Neuronal stem cell (in vitro differentiated cells): ENCODE data around the gene TAS2R41.

Experiments used
- DNase-seq: peaks from one replicate; pipeline ENCODE4 v3.0.0-alpha.2; 2013; ENCODE audit warnings: low spot score
- H2AFZ ChIP-seq: one replicate; pipeline ENCODE4 v1.6.1; 2013; ENCODE audit warnings: mild to moderate bottlenecking, low read length, inconsistent platforms
- H2AK5ac ChIP-seq: 2 replicates; pipeline ENCODE4 v1.6.1; 2013; ENCODE audit warnings: low read depth, mild to moderate bottlenecking, inconsistent platforms, low read length, moderate library complexity, mixed read lengths
- H2BK120ac ChIP-seq: 2 replicates; pipeline ENCODE4 v1.6.1; 2013; ENCODE audit warnings: low read depth, mild to moderate bottlenecking, inconsistent platforms, low read length, moderate library complexity, mixed read lengths
- H2BK12ac ChIP-seq: one replicate; pipeline ENCODE4 v1.6.1; 2013; ENCODE audit warnings: low read length, inconsistent platforms
- H2BK15ac ChIP-seq: 2 replicates; pipeline ENCODE4 v1.6.1; 2013; ENCODE audit warnings: mild to moderate bottlenecking, low read length, inconsistent platforms, mixed read lengths
- H2BK5ac ChIP-seq: one replicate; pipeline ENCODE4 v1.6.1; 2013; ENCODE audit warnings: inconsistent platforms, mild to moderate bottlenecking, low read length, moderate library complexity
- H3K14ac ChIP-seq: one replicate; pipeline ENCODE4 v1.6.1; 2013; ENCODE audit warnings: low read length, inconsistent platforms
- H3K18ac ChIP-seq: 2 replicates; pipeline ENCODE4 v1.6.1; 2013; ENCODE audit warnings: low read length, inconsistent platforms
- H3K23ac ChIP-seq: 2 replicates; pipeline ENCODE4 v1.6.1; 2013; ENCODE audit warnings: low read depth, mild to moderate bottlenecking, mixed read lengths, low read length, inconsistent platforms; ENCODE audit not compliant: poor library complexity
- H3K27ac ChIP-seq: replicated peaks from 3 replicates; pipeline ENCODE4 v1.5.1; 2013; ENCODE audit warnings: low read length, inconsistent platforms
- H3K27me3 ChIP-seq, 3 experiments: 2 replicates each; pipeline ENCODE4 v1.6.1; 2013; ENCODE audit warnings: low read length in 3 of 3, mild to moderate bottlenecking in 2 of 3, inconsistent platforms in 1 of 3, low read depth in 1 of 3, mixed read lengths in 1 of 3, moderate library complexity in 1 of 3; ENCODE audit not compliant: control insufficient read depth in 3 of 3, insufficient read depth in 3 of 3
- H3K36me3 ChIP-seq, 2 donors: replicated peaks in 1 of 2; 2 replicates each; pipeline ENCODE4 v1.6.1; 2013; ENCODE audit warnings: low read length in 2 of 2; ENCODE audit not compliant: control insufficient read depth in 2 of 2, insufficient read depth in 2 of 2
- H3K4ac ChIP-seq: 2 replicates; pipeline ENCODE4 v1.6.1; 2013; ENCODE audit warnings: inconsistent platforms, mild to moderate bottlenecking, low read length, moderate library complexity
- H3K4me1 ChIP-seq, 2 donors: 1 replicate in 1 of 2; 2 replicates in 1 of 2; pipeline ENCODE4 v1.6.1; 2013; ENCODE audit warnings: low read length in 2 of 2, low read depth in 1 of 2; ENCODE audit not compliant: control insufficient read depth in 2 of 2, insufficient read depth in 1 of 2
- H3K4me2 ChIP-seq: one replicate; pipeline ENCODE4 v1.6.1; 2013; ENCODE audit warnings: mild to moderate bottlenecking, low read length, inconsistent platforms; ENCODE audit not compliant: insufficient read depth, poor library complexity, severe bottlenecking
- H3K4me3 ChIP-seq, 2 donors: 2 replicates each; pipeline ENCODE4 v1.5.1; 2013; ENCODE audit warnings: low read length in 2 of 2, mild to moderate bottlenecking in 2 of 2, inconsistent platforms in 1 of 2, moderate library complexity in 1 of 2
- H3K79me1 ChIP-seq: one replicate; pipeline ENCODE4 v1.6.1; 2013; ENCODE audit warnings: low read depth, mild to moderate bottlenecking, inconsistent platforms, low read length, moderate library complexity
- H3K9ac ChIP-seq: one replicate; pipeline ENCODE4 v1.6.1; 2013; ENCODE audit warnings: mild to moderate bottlenecking, low read depth, low read length, inconsistent platforms; ENCODE audit not compliant: poor library complexity
- H3K9me3 ChIP-seq, 2 donors: replicated peaks in 1 of 2; 2 replicates each; pipeline versions ENCODE3 to v1.6.1; 2013; ENCODE audit warnings: low read length in 2 of 2, mild to moderate bottlenecking in 2 of 2, inconsistent platforms in 1 of 2, low read depth in 1 of 2, mixed read lengths in 1 of 2, moderate library complexity in 1 of 2; ENCODE audit not compliant: control insufficient read depth in 2 of 2, insufficient read depth in 1 of 2
- H4K8ac ChIP-seq: one replicate; pipeline ENCODE4 v1.6.1; 2013; ENCODE audit warnings: low read depth, mild to moderate bottlenecking, inconsistent platforms, low read length, moderate library complexity
- H4K91ac ChIP-seq: one replicate; pipeline ENCODE4 v1.6.1; 2013; ENCODE audit warnings: low read length, low read depth, mild to moderate bottlenecking, inconsistent platforms; ENCODE audit not compliant: poor library complexity
- WGBS, 2 donors: extraction: QIAGEN DNeasy Blood & Tissue Kit; methylation state at CpG; one replicate each; pipeline ENCODE4 v1.1.7; 2013; ENCODE audit warnings: missing lambda C conversion rate in 2 of 2, mixed read lengths in 1 of 2; ENCODE audit not compliant: insufficient read length in 2 of 2, insufficient replicate concordance in 1 of 2; ENCODE audit errors: extremely low coverage in 2 of 2; 5-methylcytosine and 5-hydroxymethylcytosine counted together

The TAS2R41 gene

GRCh38 chr7:143480501-143480900 is 2.8 kb downstream of the TAS2R41 start:
- Histone ChIP-seq H3K23ac (no peak overlapping the region), H3K27me3 (no peaks in the 10 kb centered on the region), H2BK5ac (no peak overlapping the region), H2AK5ac (no peak overlapping the region), H3K4ac (no peak overlapping the region), H2AFZ (no peak overlapping the region), H3K14ac (no peak overlapping the region), H2BK120ac (no peak overlapping the region), H4K91ac (no peak overlapping the region), H4K8ac (no peak overlapping the region), H3K36me3 (no peaks in the 10 kb centered on the region), H3K4me3 (no peak overlapping the region), H2BK12ac (no peak overlapping the region), H2BK15ac (no peak overlapping the region), H3K18ac (no peak overlapping the region), H3K9me3 (no peaks in the 10 kb centered on the region), H3K79me1 (no peaks in the 10 kb centered on the region), H3K4me1 (no peaks in the 10 kb centered on the region), H3K27ac (no peak overlapping the region), H3K9ac (no peak overlapping the region), H3K4me2 (no peak overlapping the region)
- no peak for DNase-seq

- H3K23ac ChIP-seq = no peak overlapping the region
Measured at GRCh38 chr7:143484119-143484518, 6.4 kb downstream of the TAS2R41 start.

GRCh38 chr7:143485094-143485493 is 7.4 kb downstream of the TAS2R41 start:
- Histone ChIP-seq H3K36me3 (no peaks in the 10 kb centered on the region), H3K4me1 (no peaks in the 10 kb centered on the region), H3K9ac (no peak overlapping the region), H2AFZ (no peak overlapping the region), H2AK5ac (no peak overlapping the region), H3K9me3 (no peaks in the 10 kb centered on the region), H2BK15ac (no peak overlapping the region), H2BK12ac (no peak overlapping the region), H2BK5ac (no peak overlapping the region), H2BK120ac (no peak overlapping the region), H3K4me3 (no peak overlapping the region), H3K4ac (no peak overlapping the region), H3K18ac (no peak overlapping the region), H3K27ac (no peak overlapping the region), H4K8ac (no peak overlapping the region), H3K79me1 (no peaks in the 10 kb centered on the region), H3K4me2 (no peak overlapping the region), H3K23ac (no peak overlapping the region), H3K14ac (no peak overlapping the region), H3K27me3 (no peaks in the 10 kb centered on the region), H4K91ac (no peak overlapping the region)
- no peak for DNase-seq

More at GRCh38 chr7:143484119-143484518, 6.4 kb downstream of the TAS2R41 start:
- no peak overlapping the region for H2BK120ac ChIP-seq
- no peak for DNase-seq
- no peaks in the 10 kb centered on the region for H3K4me1 ChIP-seq
- no peak overlapping the region for H2BK12ac ChIP-seq
- WGBS, 2 donors = no CpG with 5 or more reads among the region's 3 CpGs
- H3K79me1 ChIP-seq = no peaks in the 10 kb centered on the region
- no peak overlapping the region for H2BK5ac ChIP-seq
- H3K4me2 ChIP-seq = no peak overlapping the region
- no peak overlapping the region for H3K18ac ChIP-seq
- no peak overlapping the region for H3K9ac ChIP-seq
- no peak overlapping the region for H4K91ac ChIP-seq
- no peak overlapping the region for H2BK15ac ChIP-seq
- H3K27me3 ChIP-seq = no peaks in the 10 kb centered on the region
- no peak overlapping the region for H3K4ac ChIP-seq
- no peak overlapping the region for H2AFZ ChIP-seq
- no peaks in the 10 kb centered on the region for H3K9me3 ChIP-seq
- no peak overlapping the region for H3K14ac ChIP-seq
- H3K36me3 ChIP-seq = no peaks in the 10 kb centered on the region
- no peak overlapping the region for H2AK5ac ChIP-seq
- no peak overlapping the region for H3K27ac ChIP-seq
- H4K8ac ChIP-seq = no peak overlapping the region
- no peak overlapping the region for H3K4me3 ChIP-seq

GRCh38 chr7:143485500-143485899 is 7.8 kb downstream of the TAS2R41 start:
- no peak overlapping the region for H3K9ac ChIP-seq
- H3K9me3 ChIP-seq = no peaks in the 10 kb centered on the region
- no peak overlapping the region for H3K4ac ChIP-seq
- H3K18ac ChIP-seq = no peak overlapping the region
- no peak overlapping the region for H4K91ac ChIP-seq
- H3K27ac ChIP-seq = no peak overlapping the region
- no peak overlapping the region for H3K4me2 ChIP-seq
- H2BK15ac ChIP-seq = no peak overlapping the region
- H2AK5ac ChIP-seq = no peak overlapping the region
- H3K36me3 ChIP-seq = no peaks in the 10 kb centered on the region
- DNase-seq = no peak
- no peak overlapping the region for H2BK12ac ChIP-seq
- H3K23ac ChIP-seq = no peak overlapping the region
- no peak overlapping the region for H2AFZ ChIP-seq
- H3K79me1 ChIP-seq = no peaks in the 10 kb centered on the region
- no peaks in the 10 kb centered on the region for H3K27me3 ChIP-seq
- no peak overlapping the region for H2BK120ac ChIP-seq
- H3K4me1 ChIP-seq = no peaks in the 10 kb centered on the region
- H3K4me3 ChIP-seq = no peak overlapping the region
- H2BK5ac ChIP-seq = no peak overlapping the region
- WGBS, 2 donors = no CpG with 5 or more reads among the region's 6 CpGs
- no peak overlapping the region for H3K14ac ChIP-seq
- H4K8ac ChIP-seq = no peak overlapping the region
